HG02938 (cell line): ENCODE data around the gene FBXO5.
"Not testable (repeated sequence)": the region's sequence is repeated elsewhere in the genome, so short reads cannot be mapped to it uniquely, and the experiment has no call there.

Source experiments
- ATAC-seq: cut with Tn5 transposase; IDR thresholded peaks from one replicate; pipeline ENCODE4 v1.9.1; 2021; ENCODE audit warnings: mild to moderate bottlenecking, moderate library complexity; ENCODE audit not compliant: unreplicated experiment

Gene FBXO5

DNA sequence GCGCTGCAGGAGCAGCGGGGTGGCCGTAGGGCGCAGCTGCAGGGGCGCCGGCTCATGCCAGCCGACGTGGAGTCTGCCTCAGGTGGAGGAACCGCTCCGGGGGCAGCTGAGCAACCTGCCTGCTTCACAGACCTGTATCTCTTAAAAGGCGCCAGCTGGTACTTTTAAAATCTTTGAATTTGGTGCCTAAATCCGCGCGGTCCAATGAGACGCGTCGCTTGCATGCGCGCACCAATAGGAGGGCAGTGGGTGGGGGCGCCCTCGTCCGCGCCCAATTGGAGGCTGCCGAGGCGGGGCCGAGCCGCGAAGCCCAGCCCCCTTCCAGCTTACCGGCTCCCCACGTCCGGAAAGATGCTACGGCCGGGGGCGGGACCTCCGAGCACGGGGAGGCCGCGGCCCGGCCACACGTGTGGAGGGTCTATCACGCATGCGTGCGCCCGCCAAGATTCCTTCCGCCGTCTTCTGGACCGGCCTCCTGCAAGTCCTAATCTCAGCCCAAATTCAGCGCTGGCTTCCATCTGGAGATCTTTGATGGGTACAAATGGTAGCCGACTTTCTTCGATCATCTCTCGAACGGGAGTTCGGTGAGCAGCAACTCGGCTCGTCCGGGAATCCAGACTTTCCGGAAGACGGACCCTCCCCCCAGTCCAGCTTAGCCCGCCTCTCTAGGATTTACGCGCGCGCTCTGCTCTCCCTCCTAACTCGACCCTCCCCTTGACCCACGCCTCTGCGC, at the start of gene FBXO5:
TSS of gene FBXO5 (minus strand) at position 138 of the 733 bp plus-strand sequence. CDS start at position 56, 82 bp downstream.
- ATAC-seq: peak; percentile 84

DNA sequence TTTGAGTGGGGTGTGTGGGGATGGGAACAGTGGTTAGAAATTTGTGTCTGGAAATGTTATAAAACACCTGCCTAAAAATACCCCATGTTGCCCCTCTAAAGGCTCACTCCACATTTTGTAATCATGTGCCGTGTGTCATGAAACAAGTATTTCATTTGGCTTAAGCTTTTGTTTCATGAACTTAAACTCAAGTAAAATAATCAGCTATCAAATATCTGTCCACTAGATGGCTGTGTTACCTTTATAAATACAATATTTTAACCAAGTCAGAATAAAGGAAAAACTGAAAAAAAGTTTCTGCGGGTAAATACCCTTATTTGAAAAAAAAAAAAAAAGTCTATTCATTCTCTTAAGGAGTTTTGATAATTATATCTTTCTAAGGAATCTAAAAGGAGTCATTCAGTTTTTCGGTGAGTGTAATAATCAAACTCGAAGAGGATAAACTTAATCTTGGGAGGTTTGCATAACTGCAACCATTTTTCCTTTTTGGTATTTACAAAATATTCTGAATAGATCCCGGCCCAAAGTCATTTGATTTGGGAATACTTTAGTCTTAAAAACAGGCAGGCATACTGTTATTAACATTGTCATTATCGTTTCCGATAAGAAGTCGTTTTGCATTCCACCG, 49.5 kb upstream of the FBXO5 start:
- no peak for ATAC-seq

DNA sequence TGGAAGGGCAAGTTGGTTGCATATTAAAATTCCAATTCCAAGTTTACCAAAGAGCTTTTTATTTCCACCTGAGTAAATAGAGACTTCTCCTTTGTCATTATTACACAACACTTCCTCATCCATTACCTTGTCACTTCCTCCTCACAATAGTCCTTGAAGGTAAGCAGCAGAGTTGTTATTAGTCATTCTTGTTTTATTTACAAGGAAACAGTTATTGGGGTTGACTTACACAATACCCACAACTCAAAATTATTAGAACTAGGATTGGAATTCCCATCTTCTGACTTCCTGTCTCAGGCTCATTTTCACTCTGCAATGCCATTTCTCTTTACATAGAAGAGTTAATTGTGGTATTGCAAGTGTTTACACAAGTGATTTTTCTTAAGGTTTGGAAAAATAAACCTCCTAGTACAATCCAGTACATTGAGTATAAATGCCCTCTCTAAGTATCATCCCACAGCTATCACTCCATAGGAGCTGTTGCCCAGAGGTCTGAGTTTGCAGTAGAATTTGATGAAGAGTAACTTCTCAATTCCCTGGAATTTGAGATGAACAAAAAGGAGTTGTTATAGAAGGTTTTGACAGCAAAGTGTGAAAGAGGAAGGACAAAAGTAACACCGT, 48.6 kb upstream of the FBXO5 start:
- ATAC-seq: no peak

DNA sequence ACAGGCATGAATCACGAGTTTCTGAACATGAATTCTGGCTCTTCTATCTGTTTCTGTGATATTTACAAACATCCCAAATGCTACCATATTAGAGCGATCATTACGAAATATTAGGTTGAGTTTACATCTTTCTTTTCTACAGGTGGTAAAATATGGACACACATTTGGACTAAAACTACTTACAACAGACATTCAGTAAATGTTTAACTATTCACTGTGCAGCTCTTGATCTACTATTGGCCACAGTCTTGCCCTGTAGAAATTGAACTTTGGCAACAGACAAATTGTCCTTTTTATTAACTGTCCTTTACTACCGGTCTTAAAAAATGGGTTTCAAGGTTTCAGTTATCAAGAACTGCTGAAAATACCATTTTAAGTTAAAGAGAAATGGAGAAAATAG, 46.1 kb upstream of the FBXO5 start:
- ATAC-seq: no peak

DNA sequence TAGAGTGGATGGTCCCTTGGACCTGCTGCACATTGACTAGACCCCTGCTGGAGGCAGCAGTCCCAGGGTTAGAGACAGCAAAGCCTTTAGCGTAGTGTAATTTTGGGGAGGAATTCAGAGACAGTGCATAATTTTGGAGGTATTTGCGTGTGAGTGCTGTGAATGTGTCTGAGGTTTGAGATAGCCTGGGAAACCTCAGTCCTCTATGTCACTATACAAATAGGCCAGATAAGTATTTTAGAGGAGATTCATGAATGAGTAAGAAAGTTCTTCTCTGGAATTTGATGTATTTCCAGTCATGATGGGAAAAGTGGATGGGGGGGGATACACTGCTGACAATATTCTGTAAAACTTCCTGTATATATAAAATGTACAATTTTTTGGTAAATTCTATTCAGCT, 45.4 kb upstream of the FBXO5 start:
- no peak for ATAC-seq

DNA sequence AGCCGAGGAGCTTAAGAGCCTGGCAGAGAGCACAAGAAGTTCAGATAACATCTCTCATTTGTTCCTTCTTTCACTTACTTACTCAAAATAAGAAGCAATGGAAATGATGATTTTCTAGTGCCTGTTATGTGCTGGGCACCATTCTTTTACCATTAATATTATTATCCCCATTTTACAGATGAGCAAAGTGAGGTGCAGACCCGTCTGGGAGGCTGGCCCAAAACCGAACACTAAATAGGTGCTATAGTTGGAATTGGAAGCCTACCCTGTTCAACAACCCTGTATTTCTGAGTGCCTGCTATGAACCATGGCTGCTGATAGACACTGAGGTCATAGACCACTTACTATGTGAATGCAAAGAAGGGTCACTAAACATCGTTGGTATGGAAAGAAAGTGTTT, 44.6 kb upstream of the FBXO5 start:
- no peak for ATAC-seq

DNA sequence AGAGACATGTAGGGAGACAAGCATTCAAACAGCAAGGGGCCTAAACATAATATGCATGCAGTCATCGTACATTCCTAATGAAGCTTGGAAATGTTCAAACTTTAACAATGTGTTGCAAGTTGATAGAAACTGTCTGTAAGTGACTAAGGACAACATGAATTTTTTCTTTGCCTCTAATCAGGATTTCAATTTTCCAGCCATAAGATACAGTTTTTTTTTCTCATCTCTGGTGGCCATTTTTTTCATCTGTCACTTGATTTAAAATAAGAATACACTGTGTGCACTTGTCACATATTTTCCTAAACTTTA, 41.8 kb upstream of the FBXO5 start:
- no peak for ATAC-seq

- peak; percentile 98 for ATAC-seq
Observed at GRCh38 chr6:153023977-153024708, 41.3 kb upstream of the FBXO5 start.

DNA sequence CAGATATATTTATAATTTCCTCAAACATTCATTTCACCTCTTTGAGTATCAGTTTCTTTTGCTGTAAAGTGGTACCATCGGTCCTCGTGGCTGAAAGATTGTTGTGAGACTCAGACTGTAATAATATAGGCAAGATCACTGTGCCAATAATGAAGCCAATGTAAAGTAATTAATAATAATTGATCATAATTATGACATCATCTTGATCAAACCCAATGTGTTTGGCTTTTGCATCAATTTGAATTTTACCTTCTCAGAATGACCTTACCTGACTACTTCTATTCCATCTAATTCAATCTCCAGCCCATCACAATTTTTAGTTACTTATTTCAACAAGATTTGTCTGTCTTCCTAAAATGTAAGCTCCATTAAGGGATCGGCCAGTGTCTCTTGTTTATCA, 35.5 kb upstream of the FBXO5 start:
- no peak for ATAC-seq

DNA sequence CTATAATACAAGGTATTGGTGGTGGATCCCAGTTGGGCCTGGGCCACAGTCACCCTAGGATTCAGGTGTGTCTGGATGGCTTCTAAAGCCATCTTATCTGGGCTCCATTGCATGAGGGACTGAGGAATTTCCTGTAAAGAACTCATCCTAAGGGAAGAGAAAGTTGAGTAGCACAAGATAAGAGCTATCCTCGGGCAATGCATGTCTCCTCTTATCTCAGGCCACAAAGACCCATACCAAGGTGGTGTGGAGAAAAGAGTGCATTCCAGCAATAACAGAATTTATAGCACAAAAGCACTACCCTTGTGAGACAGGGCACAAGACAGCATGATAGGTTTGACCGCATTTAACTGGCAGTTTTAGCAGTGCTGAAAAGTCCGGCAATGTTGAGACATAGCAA, 34.0 kb upstream of the FBXO5 start:
- ATAC-seq: no peak

- no peak for ATAC-seq
Observed at GRCh38 chr6:153015094-153015640, 32.3 kb upstream of the FBXO5 start.

DNA sequence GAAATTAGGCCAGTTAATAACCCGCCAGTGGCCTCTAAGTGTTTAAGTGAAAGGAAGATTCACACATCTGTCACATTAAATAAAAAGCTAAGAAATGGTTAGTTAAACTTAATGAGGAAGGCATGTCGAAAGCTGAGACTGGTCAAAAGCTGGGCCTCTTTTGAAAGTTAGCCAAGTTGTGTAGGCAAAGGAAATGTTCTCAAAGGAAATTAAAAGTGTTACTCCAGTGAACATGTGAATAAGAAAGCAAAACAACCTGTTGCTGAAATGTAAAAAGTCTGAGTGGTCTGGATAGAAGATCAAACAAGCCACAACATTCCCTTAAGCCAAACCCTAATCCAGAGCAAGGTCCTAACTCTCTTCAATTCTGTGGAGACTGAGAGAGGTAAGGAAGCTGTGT, 30.6 kb upstream of the FBXO5 start:
- no peak for ATAC-seq

GRCh38 chr6:153012856-153013255, 30.0 kb upstream of the FBXO5 start:
- no peak for ATAC-seq

GRCh38 chr6:153003366-153003690, 20.5 kb upstream of the FBXO5 start:
- ATAC-seq: peak; percentile 4

- ATAC-seq: peak; percentile 93
Observed at GRCh38 chr6:153002613-153003365, 19.9 kb upstream of the FBXO5 start, which contains the start of gene MTRF1L. MTRF1L (minus strand) TSS chr6:153002709; CDS start chr6:153002685, 24 bp downstream.

- peak; percentile 20 for ATAC-seq
Observed at GRCh38 chr6:153001767-153002612, 19.1 kb upstream of the FBXO5 start.

- not testable (repeated sequence) for ATAC-seq
Observed at GRCh38 chr6:153000790-153001189, 17.9 kb upstream of the FBXO5 start.

DNA sequence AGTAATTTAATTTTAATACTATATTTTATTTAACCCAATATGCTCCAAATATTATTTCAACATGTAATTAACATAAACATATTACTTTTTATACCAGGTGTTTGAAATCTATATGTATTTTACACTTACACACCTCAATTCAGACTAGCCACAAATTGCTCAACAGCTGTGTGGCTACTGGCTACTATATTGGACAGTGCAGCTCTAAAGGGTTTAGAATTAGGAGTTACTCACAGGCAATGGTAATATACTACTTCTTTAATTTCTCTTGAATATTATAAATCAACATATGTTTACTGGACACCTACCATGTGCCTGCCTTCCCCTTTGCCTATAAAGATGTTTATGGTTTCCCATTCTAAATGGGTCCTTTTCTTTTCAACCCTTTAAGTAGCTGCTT, 17.4 kb upstream of the FBXO5 start:
- no peak for ATAC-seq

GRCh38 chr6:152999538-152999937, 16.7 kb upstream of the FBXO5 start:
- not testable (repeated sequence) for ATAC-seq

- no peak for ATAC-seq
Observed at GRCh38 chr6:152993847-152994246, 11.0 kb upstream of the FBXO5 start.
